ENCODE data around the gene MRPS6. TPM values are rescaled to one million over a fixed set of nuclear protein-coding genes. Genes with fewer than 3 reads are reported as not detected.

The MRPS6 gene
- total and polyA plus RNA-seq, 10 of the 15 experiments (the other 5 are each of a cell fraction or from before 2014, with no cell fraction given): 32.5 to 232 (median 90.3) TPM

- H3K9ac ChIP-seq (ENCODE audit: control insufficient read depth, insufficient read depth, low read length): no peak overlapping the region
- H3K9me3 ChIP-seq (replicated peaks; ENCODE audit: control insufficient read depth, insufficient read depth, low read length): no peaks in the 10 kb centered on the region; the same call in 2 of the 3 replicates
- intact Hi-C loops (cut with micrococcal nuclease; ENCODE audit: unreplicated experiment): no loop called here
- TF ChIP-seq RB1 (IDR thresholded peaks at IDR 0.05; ENCODE audit: borderline replicate concordance) (no peak), TAF1 (IDR thresholded peaks at IDR 0.05; ENCODE audit: borderline replicate concordance, low read depth, low read length) (no peak), KAT2A (conservative IDR thresholded peaks at IDR 0.05; ENCODE audit: control insufficient read depth, low read depth, low read length) (no peak), MYB (IDR thresholded peaks at IDR 0.05; ENCODE audit: borderline replicate concordance, low read depth, low read length) (no peak), CUX1 (IDR thresholded peaks at IDR 0.05; ENCODE audit: insufficient replicate concordance, low read depth, low read length) (no peak)
- DNase-seq (ENCODE audit: low read depth, low spot score) (no peak), ATAC-seq (no peak), FAIRE-seq (peak; percentile 13)
- CTCF ChIA-PET: interaction anchor here (1.0 to 1.4 kb wide), 2 partner anchors 12 to 24 kb away, joined by 3 to 4 read pairs; no protein-coding TSS in a partner anchor
- H3K4me2 ChIP-seq (ENCODE audit: control insufficient read depth, insufficient read depth): no peak overlapping the region
- H3K79me2 ChIP-seq (ENCODE audit: control insufficient read depth, insufficient read depth, low read length): no peaks in the 10 kb centered on the region
- SMC1A ChIA-PET (ENCODE audit: uncharacterized antibody, unreplicated experiment): interaction anchor here (0.8 to 1.7 kb wide), 7 partner anchors 11 to 94 kb away, joined by 3 to 6 read pairs (median 3); no protein-coding TSS in a partner anchor
- in situ Hi-C loops (cut with MboI): no loop called here
- no peaks in the 10 kb centered on the region for H3K27me3 ChIP-seq (replicated peaks in 1 of 2; ENCODE audit: control insufficient read depth in 2 of 2, insufficient read depth in 2 of 2, low read length in 1 of 2)
- H3K36me3 ChIP-seq (ENCODE audit: control insufficient read depth in 2 of 2, insufficient read depth in 2 of 2, low read length in 1 of 2): no peaks in the 10 kb centered on the region
- BruUV-seq (replicated peaks): no TSS peak
- no peak overlapping the region for H3K4me3 ChIP-seq
- RAD21 ChIA-PET (ENCODE audit: unreplicated experiment): interaction anchor here (1.0 kb wide), 1 partner anchor 128 kb away, joined by 3 read pairs; no protein-coding TSS in a partner anchor
- POLR2A ChIA-PET: interaction anchor here (1.5 kb wide), 1 partner anchor 29 kb away, joined by 3 read pairs; no protein-coding TSS in a partner anchor
- 68% methylated on average over 5 of the region's 5 CpGs for WGBS (ENCODE audit: insufficient coverage, insufficient replicate concordance, low lambda C conversion rate, missing lambda C conversion rate)
- H4K20me1 ChIP-seq (ENCODE audit: control insufficient read depth, insufficient read depth): no peaks in the 10 kb centered on the region
- no peak overlapping the region for H3K27ac ChIP-seq (ENCODE audit: control insufficient read depth, insufficient read depth)
- H3K4me1 ChIP-seq (ENCODE audit: control insufficient read depth, insufficient read depth, low read length): no peaks in the 10 kb centered on the region
- H2AFZ ChIP-seq (ENCODE audit: control insufficient read depth, low read depth, low read length): peak overlapping the region; percentile 29; the same call in 1 of the 2 replicates
Measured at GRCh38 chr21:34052171-34052570, 21.2 kb upstream of the MRPS6 start.

Measured in GM12878 (cell line).